ENCODE results near the gene CITED1. TPM values are rescaled to one million over a fixed set of nuclear protein-coding genes. Genes with fewer than 3 reads are reported as not detected.
A peak's percentile ranks its signal among the peaks of the same experiment; 100 is the strongest.

Gene CITED1
- total and polyA plus RNA-seq, 2 experiments from 2014 or later: not detected

DNA sequence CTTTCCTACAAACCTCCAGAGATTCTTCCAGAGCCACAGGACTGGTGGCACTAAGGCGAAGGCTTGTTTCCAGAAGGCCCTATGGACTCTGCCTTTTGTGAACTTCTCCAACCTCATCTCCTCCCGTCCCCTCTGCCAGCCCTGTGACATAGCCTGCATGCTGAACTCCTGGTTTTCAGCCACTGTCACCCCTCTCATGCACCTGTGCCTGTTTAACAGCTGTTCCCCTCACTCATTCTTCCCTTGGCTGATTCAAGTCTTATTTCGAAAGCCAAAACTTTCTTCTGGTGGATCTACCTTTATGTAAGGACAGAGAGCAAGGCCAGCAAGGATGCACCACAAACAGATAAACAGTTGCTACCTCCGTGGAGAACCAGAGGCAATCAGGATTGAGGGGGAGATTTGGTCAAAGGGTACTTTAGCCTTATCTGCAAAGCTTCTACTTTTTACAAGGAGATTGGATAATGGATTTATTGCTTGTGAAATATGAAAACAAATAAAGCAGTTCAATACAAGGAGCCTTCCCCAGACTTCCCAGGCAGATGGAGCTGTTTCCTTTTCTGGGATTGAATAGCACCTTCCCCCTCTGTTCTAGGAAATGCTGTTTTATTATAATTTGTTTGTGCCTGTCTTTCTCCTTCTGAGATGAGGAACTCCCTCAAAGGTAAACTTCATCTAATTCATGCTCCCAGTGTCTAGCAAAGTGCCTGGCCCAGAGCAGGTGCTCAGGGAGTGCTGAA lies 5.7 kb downstream of the CITED1 start:
- Histone ChIP-seq H3K9ac (no peak overlapping the region), H3K4me1 (ENCODE audit: insufficient read depth) (no peaks in the 10 kb centered on the region), H3K79me2 (ENCODE audit: insufficient read depth) (no peaks in the 10 kb centered on the region), H4K20me1 (ENCODE audit: insufficient read depth) (no peaks in the 10 kb centered on the region), H3K4me2 (ENCODE audit: unreplicated experiment) (no peak overlapping the region), H3K27me3 (replicated peaks; ENCODE audit: insufficient read depth) (0 out of 2 replicates have a peak, but pooled peaks cover 9% of the 10 kb centered on the region), H2AFZ (no peak overlapping the region), H3K36me3 (ENCODE audit: low read depth) (no peaks in the 10 kb centered on the region), H3F3A (ENCODE audit: insufficient read depth) (no peaks in the 10 kb centered on the region), H3K27ac (no peak overlapping the region), H3K9me3 (ENCODE audit: low read depth) (no peaks in the 10 kb centered on the region), H3K4me3 (no peak overlapping the region), H3K9me2 (ENCODE audit: insufficient read depth) (no peaks in the 10 kb centered on the region)
- TF ChIP-seq EZH2phosphoT487 (IDR thresholded peaks at IDR 0.05; ENCODE audit: insufficient read depth, low read depth) (no peak), EZH2 (IDR thresholded peaks at IDR 0.05; ENCODE audit: insufficient read depth, poor library complexity, severe bottlenecking) (no peak)
- WGBS, 2 experiments (ENCODE audit: low coverage in 1 of 2, low lambda C conversion rate in 2 of 2, missing lambda C conversion rate in 2 of 2): 75 to 76% methylated on average over 4 of the region's 4 CpGs
- in situ Hi-C loops (cut with MboI): loop anchor here (25.0 kb wide), 1 partner anchor 237 kb away; no protein-coding TSS in a partner anchor
- DNase-seq: no peak

DNA sequence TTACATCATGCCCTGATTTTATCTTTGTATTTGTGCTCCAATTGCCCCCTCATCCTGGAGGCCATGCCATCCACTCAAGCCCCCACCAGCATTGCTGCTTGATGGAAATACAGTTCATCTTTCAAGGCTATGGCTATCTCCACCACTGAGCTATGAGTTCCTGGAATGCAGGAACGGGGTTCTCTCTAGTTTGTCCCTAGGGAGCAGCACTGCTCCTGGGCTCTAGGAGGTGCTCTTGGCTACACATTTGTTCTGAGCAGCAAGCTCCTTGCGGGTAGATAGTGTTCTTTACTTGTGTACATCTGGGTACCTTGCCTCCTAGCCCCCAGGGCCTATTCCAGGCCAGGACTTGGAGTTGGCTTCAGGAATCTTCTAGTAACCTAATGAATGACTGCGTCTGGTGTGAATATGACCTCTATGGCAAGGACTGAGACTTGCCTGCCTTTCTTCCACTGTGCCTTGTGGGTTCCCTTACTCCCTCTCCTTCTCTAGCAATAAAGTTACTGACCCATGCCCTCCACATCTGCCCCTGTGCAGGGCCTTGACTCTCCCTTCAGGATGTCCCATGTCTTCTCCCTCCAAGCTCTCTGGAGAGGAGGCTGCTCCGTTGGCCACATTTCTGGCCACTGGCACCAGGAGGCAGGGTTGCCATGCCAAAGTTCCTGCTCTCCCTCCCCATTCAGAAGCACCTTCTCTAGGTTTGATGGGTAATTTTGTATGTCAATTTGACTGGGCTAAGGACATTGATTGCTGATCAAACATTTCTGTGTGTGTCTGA lies 7.6 kb downstream of the CITED1 start:
- in situ Hi-C loops (cut with MboI): loop anchor here (25.0 kb wide), 1 partner anchor 239 kb away; no protein-coding TSS in a partner anchor
- no peak overlapping the region for H3K9ac ChIP-seq
- WGBS, 2 experiments (ENCODE audit: low coverage in 1 of 2, low lambda C conversion rate in 2 of 2, missing lambda C conversion rate in 2 of 2): 89 to 90% methylated on average over 4 of the region's 4 CpGs
- peak; percentile 25 for DNase-seq
- H3K4me3 ChIP-seq: no peak overlapping the region
- no peaks in the 10 kb centered on the region for H3F3A ChIP-seq (ENCODE audit: insufficient read depth)
- H3K27ac ChIP-seq: no peak overlapping the region
- no peaks in the 10 kb centered on the region for H3K9me3 ChIP-seq (ENCODE audit: low read depth)
- no peak overlapping the region for H3K4me2 ChIP-seq (ENCODE audit: unreplicated experiment)
- no peaks in the 10 kb centered on the region for H3K9me2 ChIP-seq (ENCODE audit: insufficient read depth)
- H4K20me1 ChIP-seq (ENCODE audit: insufficient read depth): no peaks in the 10 kb centered on the region
- H2AFZ ChIP-seq: no peak overlapping the region
- H3K36me3 ChIP-seq (ENCODE audit: low read depth): no peaks in the 10 kb centered on the region
- no peaks in the 10 kb centered on the region for H3K4me1 ChIP-seq (ENCODE audit: insufficient read depth)
- no peak for TF ChIP-seq EZH2phosphoT487 (IDR thresholded peaks at IDR 0.05; ENCODE audit: insufficient read depth, low read depth)
- no peak for TF ChIP-seq EZH2 (IDR thresholded peaks at IDR 0.05; ENCODE audit: insufficient read depth, poor library complexity, severe bottlenecking)
- H3K79me2 ChIP-seq (ENCODE audit: insufficient read depth): no peaks in the 10 kb centered on the region
- 0 out of 2 replicates have a peak, but pooled peaks cover 1% of the 10 kb centered on the region for H3K27me3 ChIP-seq (replicated peaks; ENCODE audit: insufficient read depth)

DNA sequence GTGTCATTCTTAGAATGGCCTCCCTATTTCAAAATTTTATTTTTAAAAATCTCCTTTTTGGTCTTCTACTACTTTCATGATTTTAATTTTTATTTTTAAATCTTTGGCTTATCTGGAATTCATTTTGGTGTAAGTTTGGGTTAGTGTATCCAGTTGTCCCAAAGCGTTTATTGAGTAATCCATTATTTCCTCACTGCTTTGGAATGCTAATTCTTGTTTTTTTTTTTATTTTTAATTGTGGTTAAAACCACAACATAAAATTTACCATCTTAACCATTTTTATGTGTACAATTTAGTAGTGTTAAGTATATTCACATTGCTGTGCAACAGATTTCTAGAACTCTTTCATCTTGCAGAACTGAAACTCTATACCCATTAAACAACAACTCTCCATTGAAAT lies 8.7 kb downstream of the CITED1 start:
- Histone ChIP-seq H3K4me3 (no peak overlapping the region), H2AFZ (no peak overlapping the region), H3K4me2 (ENCODE audit: unreplicated experiment) (no peak overlapping the region), H3K9ac (no peak overlapping the region), H3K9me2 (ENCODE audit: insufficient read depth) (no peaks in the 10 kb centered on the region), H3K27me3 (replicated peaks; ENCODE audit: insufficient read depth) (no peaks in the 10 kb centered on the region), H3F3A (ENCODE audit: insufficient read depth) (no peaks in the 10 kb centered on the region), H3K4me1 (ENCODE audit: insufficient read depth) (no peaks in the 10 kb centered on the region), H3K27ac (no peak overlapping the region), H3K79me2 (ENCODE audit: insufficient read depth) (no peaks in the 10 kb centered on the region), H3K36me3 (ENCODE audit: low read depth) (no peaks in the 10 kb centered on the region), H3K9me3 (ENCODE audit: low read depth) (no peaks in the 10 kb centered on the region), H4K20me1 (ENCODE audit: insufficient read depth) (no peaks in the 10 kb centered on the region)
- in situ Hi-C loops (cut with MboI): loop anchor here (25.0 kb wide), 1 partner anchor 240 kb away; no protein-coding TSS in a partner anchor
- DNase-seq: peak; percentile 28
- WGBS, 2 experiments (ENCODE audit: low coverage in 1 of 2, low lambda C conversion rate in 2 of 2, missing lambda C conversion rate in 2 of 2): 0% methylated on average over 1 of the region's 1 CpG
- TF ChIP-seq EZH2 (IDR thresholded peaks at IDR 0.05; ENCODE audit: insufficient read depth, poor library complexity, severe bottlenecking) (no peak), EZH2phosphoT487 (IDR thresholded peaks at IDR 0.05; ENCODE audit: insufficient read depth, low read depth) (0 out of 2 replicates have a peak, but pooled peaks have one; percentile 44)

DNA sequence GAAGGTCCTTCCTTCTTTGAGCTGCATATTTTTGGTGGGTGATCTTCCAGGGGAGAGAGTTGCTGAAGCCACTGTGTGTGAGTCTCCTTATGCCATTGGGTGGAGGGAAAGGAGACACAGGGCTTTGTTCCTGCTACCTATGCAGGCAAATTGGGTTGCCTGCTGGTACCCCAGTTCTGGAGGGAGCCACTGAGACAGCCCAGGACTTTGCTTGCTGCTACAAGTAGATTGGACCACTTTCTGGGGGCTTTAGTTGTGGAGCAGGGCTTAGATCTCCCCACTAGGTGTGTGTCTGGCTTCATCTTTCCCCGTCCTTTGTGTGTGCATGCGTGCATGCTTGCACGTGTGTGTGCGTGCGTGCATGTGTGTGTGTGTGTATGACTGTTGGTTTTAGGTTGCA lies 10.0 kb downstream of the CITED1 start:
- no peaks in the 10 kb centered on the region for H4K20me1 ChIP-seq (ENCODE audit: insufficient read depth)
- WGBS, 2 experiments (ENCODE audit: low coverage in 1 of 2, low lambda C conversion rate in 2 of 2, missing lambda C conversion rate in 2 of 2): 89 to 91% methylated on average over 5 of the region's 5 CpGs
- TF ChIP-seq EZH2 (IDR thresholded peaks at IDR 0.05; ENCODE audit: insufficient read depth, poor library complexity, severe bottlenecking): no peak
- no peak for TF ChIP-seq EZH2phosphoT487 (IDR thresholded peaks at IDR 0.05; ENCODE audit: insufficient read depth, low read depth)

More for the DNA sequence above, 10.0 kb downstream of the CITED1 start:
- in situ Hi-C loops (cut with MboI): loop anchor here (25.0 kb wide), 1 partner anchor 242 kb away; no protein-coding TSS in a partner anchor
- H3K9me3 ChIP-seq (ENCODE audit: low read depth): no peaks in the 10 kb centered on the region
- DNase-seq: no peak
- no peaks in the 10 kb centered on the region for H3K27me3 ChIP-seq (replicated peaks; ENCODE audit: insufficient read depth)
- H3K4me2 ChIP-seq (ENCODE audit: unreplicated experiment): no peak overlapping the region
- H3K4me1 ChIP-seq (ENCODE audit: insufficient read depth): no peaks in the 10 kb centered on the region
- H3K9ac ChIP-seq: no peak overlapping the region
- no peak overlapping the region for H3K27ac ChIP-seq
- H3K4me3 ChIP-seq: no peak overlapping the region
- no peaks in the 10 kb centered on the region for H3K79me2 ChIP-seq (ENCODE audit: insufficient read depth)
- no peak overlapping the region for H2AFZ ChIP-seq
- H3K9me2 ChIP-seq (ENCODE audit: insufficient read depth): no peaks in the 10 kb centered on the region
- H3F3A ChIP-seq (ENCODE audit: insufficient read depth): no peaks in the 10 kb centered on the region
- no peaks in the 10 kb centered on the region for H3K36me3 ChIP-seq (ENCODE audit: low read depth)
